ENCODE measurements around the gene NCOA1. TPM values are rescaled to one million over a fixed set of nuclear protein-coding genes. Genes with fewer than 3 reads are reported as not detected.
A peak's percentile ranks its signal among the peaks of the same experiment; 100 is the strongest.
"Not testable (repeated sequence)": the region's sequence is repeated elsewhere in the genome, so short reads cannot be mapped to it uniquely, and the experiment has no call there.

NCOA1 gene
- polyA plus RNA-seq, 4 donors, result 40.7 to 50.9 (median 46.8) TPM

DNA sequence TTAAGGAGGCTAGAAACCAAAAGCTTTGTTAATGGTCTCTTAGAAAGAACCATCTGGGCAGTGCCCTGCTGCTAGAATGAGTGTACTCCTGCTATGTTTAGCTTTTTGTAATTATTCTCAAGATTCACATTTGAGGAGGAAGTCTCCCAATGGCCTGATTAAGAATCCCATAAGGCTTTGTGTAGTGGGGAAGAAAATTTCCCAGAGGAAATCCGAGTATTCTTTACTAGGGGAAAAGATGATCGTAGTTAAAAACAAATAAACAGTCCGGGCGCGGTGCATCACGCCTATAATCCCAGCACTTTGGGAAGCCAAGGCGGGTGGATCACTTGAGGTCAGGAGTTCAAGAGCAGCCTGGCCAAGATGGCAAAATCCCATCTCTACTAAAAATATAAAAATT lies 184.3 kb downstream of the NCOA1 start:
- no peak for DNase-seq (ENCODE audit: low read depth in 4 of 4, low spot score in 3 of 4)

- DNase-seq (ENCODE audit: low read depth in 4 of 4, low spot score in 3 of 4), result no peak
These were observed 185.4 kb downstream of the NCOA1 start for GRCh38 chr2:24676493-24676892.

DNA sequence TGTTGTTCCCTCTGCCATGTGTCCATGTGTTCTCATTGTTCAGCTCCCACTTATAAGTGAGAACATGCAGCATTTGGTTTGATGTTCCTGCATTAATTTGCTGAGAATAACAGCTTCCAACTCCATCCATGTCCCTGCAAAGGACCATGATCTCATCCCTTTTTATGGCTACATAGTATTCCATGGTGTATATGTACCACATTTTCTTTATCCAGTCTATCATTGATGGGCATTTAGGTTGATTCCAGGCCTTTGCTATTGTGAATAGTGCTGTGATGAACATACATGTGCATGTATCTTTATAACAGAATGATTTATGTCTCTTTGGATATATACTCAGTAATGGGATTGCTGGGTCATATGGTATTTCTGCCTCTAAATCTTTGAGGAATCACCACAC lies 187.0 kb downstream of the NCOA1 start:
- not testable (repeated sequence) for DNase-seq (ENCODE audit: low read depth in 4 of 4, low spot score in 3 of 4)

GRCh38 chr2:24680196-24680595 lies 189.1 kb downstream of the NCOA1 start:
- DNase-seq (ENCODE audit: low read depth in 4 of 4, low spot score in 3 of 4), result no peak

DNA sequence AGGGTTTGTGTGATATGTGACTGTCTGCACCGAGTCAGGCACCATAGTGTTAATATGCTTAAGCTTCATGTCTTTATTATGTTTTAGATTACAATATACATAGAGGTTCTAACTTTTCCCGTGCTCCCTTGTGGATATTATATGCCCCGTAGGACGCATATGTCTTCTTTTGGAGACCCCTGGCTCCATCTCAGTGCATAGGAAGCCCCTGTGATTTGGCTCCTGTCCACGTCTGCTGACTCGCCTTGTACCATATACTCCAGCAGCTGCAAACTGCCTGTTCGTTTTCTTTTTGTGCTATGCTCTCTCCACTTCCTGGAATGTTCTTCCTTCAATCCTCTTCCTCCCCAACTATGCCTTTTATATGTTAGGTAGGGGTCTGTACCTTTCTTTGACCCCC lies 191.2 kb downstream of the NCOA1 start:
- no peak for DNase-seq (ENCODE audit: low read depth in 4 of 4, low spot score in 3 of 4)

GRCh38 chr2:24683408-24683807 lies 192.4 kb downstream of the NCOA1 start:
- no peak for DNase-seq (ENCODE audit: low read depth in 4 of 4, low spot score in 3 of 4)

DNA sequence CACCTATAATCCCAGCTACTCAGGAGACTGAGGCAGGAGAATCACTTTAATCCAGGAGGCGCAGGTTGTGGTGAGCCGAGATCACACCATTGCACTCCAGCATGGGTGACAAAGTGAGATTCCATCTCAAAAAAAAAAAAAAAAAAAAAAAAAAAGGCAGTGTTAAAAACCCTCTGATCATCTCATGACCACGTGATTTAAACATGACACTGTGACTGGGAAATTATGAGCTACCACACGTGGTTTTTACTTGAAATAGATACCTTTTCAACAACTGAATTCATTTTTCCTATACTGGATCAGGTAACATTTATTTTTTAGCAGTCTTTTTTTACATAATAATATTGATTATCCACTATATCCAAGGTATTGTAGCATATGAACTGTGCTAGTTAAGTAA lies 199.5 kb downstream of the NCOA1 start:
- DNase-seq (ENCODE audit: low read depth in 4 of 4, low spot score in 3 of 4), result no peak

GRCh38 chr2:24691806-24692205 lies 200.8 kb downstream of the NCOA1 start:
- DNase-seq (ENCODE audit: low read depth in 4 of 4, low spot score in 3 of 4), result no peak

DNA sequence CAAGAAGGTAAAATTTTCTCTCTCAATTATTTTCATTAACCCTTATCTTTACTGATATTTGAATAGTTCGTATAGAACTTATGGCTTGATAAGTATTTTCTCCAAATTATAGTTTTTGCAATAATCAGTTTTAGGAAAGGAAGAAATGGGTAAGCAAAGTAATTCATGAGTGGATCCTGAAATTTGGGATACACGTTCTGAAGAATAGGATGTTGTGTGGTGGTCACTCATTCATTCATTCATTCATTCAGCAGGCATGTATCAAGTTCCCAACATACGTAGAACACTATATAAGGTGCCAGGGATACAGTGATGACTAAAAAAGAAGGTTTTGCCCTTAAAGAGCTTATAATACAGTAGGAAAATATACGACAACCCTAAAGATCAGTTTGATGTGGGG lies 206.7 kb downstream of the NCOA1 start:
- no peak for DNase-seq (ENCODE audit: low read depth in 4 of 4, low spot score in 3 of 4)

GRCh38 chr2:24702800-24703199 lies 211.7 kb downstream of the NCOA1 start:
- DNase-seq (ENCODE audit: low read depth in 4 of 4, low spot score in 3 of 4), result no peak

- DNase-seq (ENCODE audit: low read depth in 4 of 4, low spot score in 3 of 4), result no peak
These were observed 213.6 kb downstream of the NCOA1 start for GRCh38 chr2:24704692-24705091.

DNA sequence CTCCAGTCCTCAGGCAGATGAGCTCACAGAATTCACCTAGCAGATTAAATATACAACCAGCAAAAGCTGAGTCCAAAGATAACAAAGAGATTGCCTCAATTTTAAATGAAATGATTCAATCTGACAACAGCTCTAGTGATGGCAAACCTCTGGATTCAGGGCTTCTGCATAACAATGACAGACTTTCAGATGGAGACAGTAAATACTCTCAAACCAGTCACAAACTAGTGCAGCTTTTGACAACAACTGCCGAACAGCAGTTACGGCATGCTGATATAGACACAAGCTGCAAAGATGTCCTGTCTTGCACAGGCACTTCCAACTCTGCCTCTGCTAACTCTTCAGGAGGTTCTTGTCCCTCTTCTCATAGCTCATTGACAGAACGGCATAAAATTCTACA lies 216.1 kb downstream of the NCOA1 start:
- DNase-seq (ENCODE audit: low read depth in 4 of 4, low spot score in 3 of 4), result no peak

DNA sequence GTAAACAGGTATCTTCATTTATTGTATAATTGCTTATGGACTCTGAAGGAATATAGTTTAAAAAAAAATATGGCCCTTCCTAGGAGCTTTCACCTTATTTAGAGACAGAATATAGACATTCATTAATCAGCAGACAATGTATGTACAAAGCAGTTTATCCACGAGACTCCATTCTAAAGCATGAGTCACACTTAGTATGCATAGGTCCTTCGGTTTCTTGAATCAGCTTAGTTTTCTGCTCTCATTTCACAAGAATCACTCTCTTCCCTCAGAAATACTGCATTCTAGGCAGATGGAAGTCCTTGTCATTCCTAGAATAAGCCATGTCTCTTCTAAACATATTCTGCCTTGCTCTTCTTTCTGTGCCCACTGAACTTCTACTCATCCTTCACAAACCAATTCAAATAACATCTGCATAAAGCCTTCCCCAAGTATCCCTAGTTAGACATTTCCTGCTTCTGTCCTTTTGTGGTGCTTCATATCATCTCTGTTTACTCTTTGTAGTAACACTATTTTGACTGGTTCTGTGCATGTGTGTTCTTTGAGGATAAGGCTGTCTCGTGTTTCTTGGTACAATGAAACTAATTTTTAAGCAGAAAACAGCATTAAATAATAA lies 217.6 kb downstream of the NCOA1 start:
- DNase-seq (ENCODE audit: low read depth in 4 of 4, low spot score in 3 of 4), result no peak

DNA sequence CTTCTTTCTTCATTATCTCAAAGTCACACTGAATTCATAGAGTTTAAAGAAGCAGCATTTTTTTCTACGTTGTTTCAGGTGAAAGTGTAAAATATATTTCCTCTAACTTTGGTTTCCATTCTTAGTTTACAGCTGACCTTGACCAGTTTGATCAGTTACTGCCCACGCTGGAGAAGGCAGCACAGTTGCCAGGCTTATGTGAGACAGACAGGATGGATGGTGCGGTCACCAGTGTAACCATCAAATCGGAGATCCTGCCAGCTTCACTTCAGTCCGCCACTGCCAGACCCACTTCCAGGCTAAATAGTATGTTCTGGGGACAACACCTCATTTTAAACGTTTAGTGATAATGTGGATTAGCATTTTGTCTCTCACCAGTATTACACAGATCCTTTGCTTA lies 219.8 kb downstream of the NCOA1 start:
- no peak for DNase-seq (ENCODE audit: low read depth in 4 of 4, low spot score in 3 of 4)

- peak in 1 of 4 donors; percentile 27 for DNase-seq (ENCODE audit: low read depth in 4 of 4, low spot score in 3 of 4)
These were observed 220.8 kb downstream of the NCOA1 start for GRCh38 chr2:24711865-24712264.

- no peak for DNase-seq (ENCODE audit: low read depth in 4 of 4, low spot score in 3 of 4)
These were observed 221.2 kb downstream of the NCOA1 start for GRCh38 chr2:24712296-24712695.

DNA sequence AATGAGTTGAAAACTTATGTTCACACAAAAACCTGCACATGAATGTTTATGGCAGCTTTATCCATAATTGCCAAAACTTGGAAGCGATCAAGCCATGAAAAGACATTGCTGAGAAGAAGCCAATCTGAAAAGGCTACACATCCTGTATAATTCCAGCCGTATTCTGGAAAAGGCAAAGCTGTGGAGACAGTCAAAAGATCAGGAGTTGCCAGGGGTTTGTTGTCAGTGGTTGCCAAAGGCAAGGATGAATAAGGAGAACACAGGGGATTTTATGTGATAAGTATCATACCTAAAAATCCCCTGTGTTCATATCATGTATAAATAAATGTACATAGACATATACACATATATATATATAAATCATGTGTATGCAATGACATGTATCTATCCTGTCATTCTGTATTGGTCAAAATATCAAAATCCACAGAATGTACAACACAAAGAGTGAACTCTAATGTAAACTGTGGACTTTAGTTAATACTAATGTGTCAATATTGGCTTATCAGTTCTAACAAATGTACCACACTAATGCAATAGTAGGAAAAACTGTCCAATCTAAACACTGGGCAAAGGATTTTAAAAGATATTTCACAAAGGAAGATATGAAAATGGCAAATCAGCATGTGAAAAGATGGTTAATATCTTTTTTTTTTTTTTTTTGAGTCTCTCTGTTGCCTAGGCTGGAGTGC lies 226.4 kb downstream of the NCOA1 start:
- no peak for DNase-seq (ENCODE audit: low read depth in 4 of 4, low spot score in 3 of 4)

DNA sequence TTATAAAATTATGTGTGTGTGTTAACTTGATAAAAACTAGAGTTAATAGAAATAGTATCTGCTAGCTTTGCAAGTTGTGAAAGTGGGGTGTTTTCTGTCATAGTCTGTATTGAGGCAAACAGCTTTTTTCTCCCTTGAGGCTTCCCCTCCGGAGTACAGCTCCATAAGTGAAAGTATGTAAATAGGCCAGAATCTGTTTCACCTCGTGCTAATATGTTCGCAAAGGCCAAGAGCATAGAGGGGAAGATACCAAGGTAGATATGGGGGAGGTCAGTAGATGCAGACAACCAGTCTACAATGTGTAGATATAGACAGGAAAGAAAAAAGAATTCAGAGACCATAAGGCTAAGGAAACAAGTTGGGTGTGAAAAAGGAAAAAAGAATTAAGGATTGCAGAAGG lies 229.3 kb downstream of the NCOA1 start:
- DNase-seq (ENCODE audit: low read depth in 4 of 4, low spot score in 3 of 4), result no peak

DNA sequence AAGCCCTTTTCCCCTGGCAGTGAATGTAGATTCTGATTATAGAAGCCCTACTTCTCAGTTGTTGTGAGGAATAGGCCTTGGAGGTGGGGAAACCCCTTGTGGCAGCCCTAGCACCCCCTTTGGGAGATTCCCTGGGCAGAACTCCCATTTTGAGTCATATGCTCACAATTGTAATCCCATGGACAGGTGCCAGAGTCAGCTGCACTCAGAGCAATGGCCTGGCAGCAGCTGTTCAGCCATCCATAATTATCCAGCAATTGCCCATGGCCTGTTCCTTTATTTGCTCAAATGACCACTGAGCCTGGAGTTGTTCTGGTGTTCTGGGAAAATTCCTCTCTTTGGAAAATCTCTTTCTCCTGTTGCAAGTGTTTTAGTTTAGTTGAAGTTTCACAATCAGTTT lies 230.4 kb downstream of the NCOA1 start:
- no peak for DNase-seq (ENCODE audit: low read depth in 4 of 4, low spot score in 3 of 4)

DNA sequence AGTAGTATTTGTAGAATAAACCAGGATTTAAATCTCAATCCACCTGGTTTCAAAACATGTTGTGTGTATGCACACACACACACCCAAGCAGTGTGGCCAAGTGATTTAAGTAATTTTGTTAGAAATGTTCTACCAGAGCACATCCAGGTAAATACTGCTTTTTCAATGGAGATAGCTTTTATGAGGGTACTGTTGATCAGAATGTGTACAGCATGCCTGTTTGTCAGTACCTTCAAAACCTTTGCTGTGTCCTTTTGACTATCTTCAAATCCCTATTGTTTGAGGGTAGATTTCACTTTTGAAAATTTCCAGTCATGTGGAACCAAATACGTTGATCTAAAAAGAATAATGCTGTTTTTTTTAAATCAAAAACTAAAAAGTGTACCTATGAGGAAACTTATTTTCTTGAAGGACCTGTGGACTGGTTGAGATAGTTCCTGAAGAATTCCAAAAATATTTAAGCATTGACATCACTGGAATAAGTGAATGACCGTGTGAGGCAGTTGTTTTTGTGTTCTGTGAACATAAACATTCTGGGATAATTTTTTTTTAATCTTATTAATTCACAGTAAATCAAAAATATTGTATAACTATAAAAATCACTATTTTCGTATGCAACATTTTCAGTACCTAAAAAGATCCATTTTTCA lies 231.2 kb downstream of the NCOA1 start:
- no peak for DNase-seq (ENCODE audit: low read depth in 4 of 4, low spot score in 3 of 4)

DNA sequence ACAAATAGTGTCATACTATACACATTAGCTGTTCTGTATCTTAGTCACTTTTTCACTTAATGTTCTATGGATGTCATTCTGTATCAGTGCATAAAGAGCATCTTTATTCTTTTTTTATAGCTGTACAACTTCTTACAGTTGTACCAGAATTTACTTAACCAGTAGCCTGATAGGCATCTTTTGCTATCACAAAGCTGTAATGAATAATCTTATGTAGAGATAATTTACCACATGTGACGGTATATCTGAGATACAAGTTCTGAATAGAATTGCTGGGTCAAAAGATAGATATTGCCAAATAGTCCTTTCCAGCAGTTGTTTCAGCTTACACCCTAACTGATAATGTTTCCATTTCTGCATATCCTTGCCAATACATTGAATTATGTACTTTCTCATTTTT lies 232.1 kb downstream of the NCOA1 start:
- no peak for DNase-seq (ENCODE audit: low read depth in 4 of 4, low spot score in 3 of 4)

GRCh38 chr2:24723665-24724064 lies 232.6 kb downstream of the NCOA1 start:
- no peak for DNase-seq (ENCODE audit: low read depth in 4 of 4, low spot score in 3 of 4)
